Natural killer cell (primary cell): ENCODE data around the gene CSNK2A3. TPM values are rescaled to one million over a fixed set of nuclear protein-coding genes. Genes with fewer than 3 reads are reported as not detected.

Experiments
- ATAC-seq, 3 donors: fragments of 150-1000 bp in 2 of 3; fragments of 200-7000 bp in 1 of 3; cut with Tn5 transposase; 1 replicate in 1 of 3; 2 replicates in 2 of 3; pipeline ENCODE4 v1.10.0; 2021; ENCODE audit warnings: mild to moderate bottlenecking in 2 of 3, moderate library complexity in 2 of 3
- DNase-seq, 2 donors: peaks; one replicate each; pipeline versions ENCODE4 v3.0.0 to v3.0.0-alpha.2; 2013 to 2021; ENCODE audit warnings: mixed read lengths in 1 of 2
- H3K27ac ChIP-seq: one replicate; pipeline ENCODE4 v1.5.1; 2013; ENCODE audit warnings: mild to moderate bottlenecking, low read length
- H3K27me3 ChIP-seq: one replicate; pipeline ENCODE4 v1.6.1; 2013; ENCODE audit warnings: low read length; ENCODE audit not compliant: control insufficient read depth, insufficient read depth
- H3K36me3 ChIP-seq: one replicate; pipeline ENCODE4 v1.6.1; 2013; ENCODE audit warnings: low read length; ENCODE audit not compliant: control insufficient read depth, insufficient read depth
- H3K4me1 ChIP-seq: one replicate; pipeline ENCODE4 v1.6.1; 2013; ENCODE audit warnings: low read length; ENCODE audit not compliant: control insufficient read depth, insufficient read depth
- H3K4me3 ChIP-seq: one replicate; pipeline ENCODE4 v1.5.1; 2013; ENCODE audit warnings: low read length
- H3K9me3 ChIP-seq: one replicate; pipeline ENCODE4 v1.6.1; 2013; ENCODE audit warnings: low read length; ENCODE audit not compliant: control insufficient read depth, insufficient read depth
- H3K27ac Mint-ChIP-seq, 2 donors: one replicate each; pipeline ENCODE4 v1.8.0; 2022; ENCODE audit warnings: mild to moderate bottlenecking in 2 of 2, mixed read lengths in 2 of 2, moderate library complexity in 1 of 2
- H3K27me3 Mint-ChIP-seq, 2 donors: one replicate each; pipeline ENCODE4 v1.8.0; 2022; ENCODE audit warnings: low read depth in 2 of 2, mixed read lengths in 2 of 2
- H3K36me3 Mint-ChIP-seq: one replicate; pipeline ENCODE4 v1.8.0; 2022; ENCODE audit warnings: mixed read lengths
- H3K4me1 Mint-ChIP-seq, 2 donors: one replicate each; pipeline ENCODE4 v1.8.0; 2022; ENCODE audit warnings: mixed read lengths in 2 of 2
- H3K4me3 Mint-ChIP-seq: one replicate; pipeline ENCODE4 v1.8.0; 2022; ENCODE audit warnings: mild to moderate bottlenecking, moderate library complexity, mixed read lengths
- H3K9me3 Mint-ChIP-seq, 2 donors: one replicate each; pipeline ENCODE4 v1.8.0; 2022; ENCODE audit warnings: mixed read lengths in 2 of 2
- WGBS: methylation state at CpG from one replicate; pipeline ENCODE4 v1.1.7; 2013; ENCODE audit warnings: missing lambda C conversion rate; ENCODE audit not compliant: insufficient coverage; 5-methylcytosine and 5-hydroxymethylcytosine counted together
- intact Hi-C: fragments of 100-400 bp; cut with micrococcal nuclease; formaldehyde crosslinking; loops from one replicate; pipeline ENCODE4 v1.14.2; 2022
- total RNA-seq, 4 donors: library from RNA; stranded (reverse); fragments of 120-200 nt in 1 of 4; gene quantifications; one replicate each; pipeline versions ENCODE4 v1.2.3 to v1.2.4, GENCODE V29; 2013 to 2022
- TF ChIP-seq, protein P1 (sequence below): fragments of 200-600 bp; IDR thresholded peaks from one replicate; pipeline ENCODE4 v1.8.0; 2022; ENCODE audit warnings: antibody characterized with exemption

CSNK2A3 gene
- total RNA-seq, 3 donors from 2014 or later (not counting 1 experiment from before 2014, with no cell fraction given), result 0.33 to 1.1 TPM; not detected in 1

DNA sequence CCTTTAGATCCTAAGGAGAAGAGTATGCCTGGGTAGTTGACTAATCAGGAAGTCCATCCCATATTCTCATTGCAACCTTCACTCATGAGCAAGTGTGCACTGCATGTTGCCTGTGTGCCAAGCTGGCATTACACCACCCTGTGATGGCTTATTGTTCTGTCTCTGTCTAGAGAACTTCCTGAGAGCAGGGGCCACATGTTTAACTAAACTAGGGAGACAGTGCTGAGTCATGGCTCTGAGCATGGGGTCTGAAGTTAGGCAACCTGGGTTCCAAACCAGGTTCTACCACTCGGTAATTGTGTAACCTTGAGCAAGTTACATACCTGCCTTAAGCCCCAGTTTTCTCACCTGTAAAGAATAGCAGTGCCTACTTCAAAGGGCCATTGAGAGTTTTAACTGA lies 39.6 kb downstream of the CSNK2A3 start:
- WGBS, result 89% methylated on average over 1 of the region's 1 CpG
- Histone ChIP-seq H3K36me3 (no peaks in the 10 kb centered on the region), H3K4me3 (no peak overlapping the region), H3K27me3 (no peaks in the 10 kb centered on the region), H3K27ac (no peak overlapping the region), H3K9me3 (no peaks in the 10 kb centered on the region), H3K4me1 (no peaks in the 10 kb centered on the region)
- H3K4me3 Mint-ChIP-seq, result no peak overlapping the region
- H3K4me1 Mint-ChIP-seq, result peaks cover 7% of the 10 kb centered on the region in 2 donors
- TF ChIP-seq, protein P1, sequence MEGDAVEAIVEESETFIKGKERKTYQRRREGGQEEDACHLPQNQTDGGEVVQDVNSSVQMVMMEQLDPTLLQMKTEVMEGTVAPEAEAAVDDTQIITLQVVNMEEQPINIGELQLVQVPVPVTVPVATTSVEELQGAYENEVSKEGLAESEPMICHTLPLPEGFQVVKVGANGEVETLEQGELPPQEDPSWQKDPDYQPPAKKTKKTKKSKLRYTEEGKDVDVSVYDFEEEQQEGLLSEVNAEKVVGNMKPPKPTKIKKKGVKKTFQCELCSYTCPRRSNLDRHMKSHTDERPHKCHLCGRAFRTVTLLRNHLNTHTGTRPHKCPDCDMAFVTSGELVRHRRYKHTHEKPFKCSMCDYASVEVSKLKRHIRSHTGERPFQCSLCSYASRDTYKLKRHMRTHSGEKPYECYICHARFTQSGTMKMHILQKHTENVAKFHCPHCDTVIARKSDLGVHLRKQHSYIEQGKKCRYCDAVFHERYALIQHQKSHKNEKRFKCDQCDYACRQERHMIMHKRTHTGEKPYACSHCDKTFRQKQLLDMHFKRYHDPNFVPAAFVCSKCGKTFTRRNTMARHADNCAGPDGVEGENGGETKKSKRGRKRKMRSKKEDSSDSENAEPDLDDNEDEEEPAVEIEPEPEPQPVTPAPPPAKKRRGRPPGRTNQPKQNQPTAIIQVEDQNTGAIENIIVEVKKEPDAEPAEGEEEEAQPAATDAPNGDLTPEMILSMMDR, result no peak
- DNase-seq, result no peak
- intact Hi-C loops, result no loop called here
- peaks cover 0 to 2% of the 10 kb centered on the region in 2 donors for H3K27me3 Mint-ChIP-seq
- H3K9me3 Mint-ChIP-seq, result peaks cover 0 to 2% of the 10 kb centered on the region in 2 donors
- no peaks in the 10 kb centered on the region for H3K36me3 Mint-ChIP-seq
- ATAC-seq, result no peak
- no peak overlapping the region for H3K27ac Mint-ChIP-seq

DNA sequence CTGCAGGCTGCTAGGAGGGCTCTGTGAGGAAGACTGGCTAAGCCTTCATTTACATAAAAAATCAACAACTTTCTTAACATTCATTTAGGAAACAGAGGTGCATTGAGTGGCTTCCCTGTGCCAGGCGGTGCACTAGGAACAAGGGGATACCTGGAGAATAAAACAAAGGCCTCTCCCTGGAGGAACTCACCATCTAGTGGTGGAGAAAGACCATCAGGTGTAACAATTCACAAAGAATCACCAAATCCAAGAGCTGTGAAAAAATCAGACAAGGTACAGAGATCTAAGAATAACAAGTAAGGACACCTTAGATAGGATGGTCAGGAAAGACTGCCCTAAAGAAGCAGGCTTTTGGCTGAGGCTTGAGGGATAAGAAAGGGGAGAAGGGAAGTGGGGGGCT lies 40.3 kb downstream of the CSNK2A3 start:
- no peaks in the 10 kb centered on the region for H3K36me3 ChIP-seq
- WGBS, result 75% methylated on average over 1 of the region's 1 CpG
- no peak overlapping the region for H3K4me3 ChIP-seq
- ATAC-seq (no peak), DNase-seq (no peak)
- no peak overlapping the region for H3K27ac ChIP-seq
- H3K27me3 ChIP-seq, result no peaks in the 10 kb centered on the region
- H3K4me1 ChIP-seq, result no peaks in the 10 kb centered on the region
- TF ChIP-seq, protein P1, result no peak
- H3K9me3 ChIP-seq, result no peaks in the 10 kb centered on the region
- intact Hi-C loops, result no loop called here
- H3K36me3 Mint-ChIP-seq, result no peaks in the 10 kb centered on the region
- H3K4me1 Mint-ChIP-seq, result peaks cover 7% of the 10 kb centered on the region in 2 donors
- H3K4me3 Mint-ChIP-seq, result no peak overlapping the region
- H3K27me3 Mint-ChIP-seq, result peaks cover 0 to 4% of the 10 kb centered on the region in 2 donors
- peaks cover 0 to 2% of the 10 kb centered on the region in 2 donors for H3K9me3 Mint-ChIP-seq
- no peak overlapping the region for H3K27ac Mint-ChIP-seq

DNA sequence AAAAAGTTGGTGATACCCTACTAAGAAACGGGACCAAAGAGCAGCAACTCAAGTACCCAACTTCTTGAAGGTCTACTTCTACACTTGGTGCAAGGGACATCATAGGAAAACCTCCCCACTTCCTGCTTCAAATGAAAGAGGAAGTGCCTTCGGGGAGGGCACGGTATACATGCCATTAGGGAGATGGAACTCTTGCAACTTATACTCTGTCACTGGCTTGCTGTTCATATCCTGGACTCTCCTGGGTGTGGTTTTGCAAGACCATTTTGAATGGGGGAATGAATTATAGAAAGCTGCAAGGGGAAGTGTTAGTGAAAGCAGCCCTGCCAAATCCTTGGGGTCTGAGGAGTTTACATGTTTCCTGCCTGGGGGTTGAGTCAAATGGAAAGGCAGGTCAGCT lies 41.9 kb downstream of the CSNK2A3 start:
- Histone ChIP-seq H3K4me1 (no peaks in the 10 kb centered on the region), H3K36me3 (no peaks in the 10 kb centered on the region), H3K9me3 (no peaks in the 10 kb centered on the region), H3K27me3 (no peaks in the 10 kb centered on the region), H3K4me3 (no peak overlapping the region), H3K27ac (no peak overlapping the region)
- no peak for DNase-seq
- H3K27ac Mint-ChIP-seq, result no peak overlapping the region
- no peaks in the 10 kb centered on the region for H3K36me3 Mint-ChIP-seq
- TF ChIP-seq, protein P1, result no peak
- 17% methylated on average over 3 of the region's 3 CpGs for WGBS
- intact Hi-C loops, result no loop called here
- H3K4me1 Mint-ChIP-seq, result peaks cover 7% of the 10 kb centered on the region in 2 donors
- peaks cover 0 to 2% of the 10 kb centered on the region in 2 donors for H3K9me3 Mint-ChIP-seq
- ATAC-seq, result peak in 1 of 3 donors; percentile 45
- no peak overlapping the region for H3K4me3 Mint-ChIP-seq
- H3K27me3 Mint-ChIP-seq, result peaks cover 0 to 4% of the 10 kb centered on the region in 2 donors

DNA sequence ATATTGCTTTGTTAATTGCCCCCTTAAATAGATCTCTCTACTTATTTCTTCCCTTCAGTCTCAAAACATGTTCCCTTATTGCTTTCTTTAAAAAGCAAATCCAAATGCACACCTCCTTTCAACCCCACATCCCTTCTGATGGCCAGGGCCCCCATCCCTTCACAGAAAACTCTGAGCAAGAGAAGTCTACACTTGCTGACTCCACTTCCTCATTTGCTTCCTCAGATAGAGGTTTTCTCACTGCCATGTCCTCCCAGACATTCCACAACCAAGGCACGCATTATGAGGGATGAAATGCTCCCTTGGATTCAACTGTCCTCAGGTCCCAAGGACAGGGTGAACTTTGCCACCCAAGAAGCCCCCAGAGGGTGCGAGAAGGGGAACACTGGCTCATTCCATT lies 43.1 kb downstream of the CSNK2A3 start:
- Histone ChIP-seq H3K4me1 (no peaks in the 10 kb centered on the region), H3K27me3 (no peaks in the 10 kb centered on the region), H3K9me3 (no peaks in the 10 kb centered on the region), H3K4me3 (no peak overlapping the region), H3K27ac (no peak overlapping the region), H3K36me3 (no peaks in the 10 kb centered on the region)
- ATAC-seq (no peak), DNase-seq (no peak)
- TF ChIP-seq, protein P1, result no peak
- 88% methylated on average over 2 of the region's 2 CpGs for WGBS
- intact Hi-C loops, result no loop called here
- Mint-ChIP-seq H3K36me3 (no peaks in the 10 kb centered on the region), H3K4me3 (no peak overlapping the region), H3K9me3 (peaks cover 0 to 2% of the 10 kb centered on the region in 2 donors), H3K4me1 (peaks cover 7% of the 10 kb centered on the region in 2 donors), H3K27me3 (peaks cover 0 to 6% of the 10 kb centered on the region in 2 donors), H3K27ac (no peak overlapping the region)
